ENCODE measurements around the gene OOEP. TPM values are rescaled to one million over a fixed set of nuclear protein-coding genes. Genes with fewer than 3 reads are reported as not detected.

The OOEP gene
- total and polyA plus RNA-seq, 2 donors from 2014 or later = 0.35 TPM; not detected in 1

GRCh38 chr6:73362869-73363536 is 6.7 kb downstream of the OOEP start:
- no peaks in the 10 kb centered on the region for H3K9me3 ChIP-seq (ENCODE audit: control insufficient read depth in 2 of 3, insufficient read depth in 1 of 3, low read length in 3 of 3)
- H3K36me3 ChIP-seq (ENCODE audit: control insufficient read depth in 2 of 3, insufficient read depth in 3 of 3, low read length in 3 of 3) = no peaks in the 10 kb centered on the region
- no peak overlapping the region for H3K9ac ChIP-seq (ENCODE audit: low read length in 3 of 3)
- H3K4me3 ChIP-seq (ENCODE audit: low read length in 3 of 3) = no peak overlapping the region
- FAIRE-seq = no peak
- intact Hi-C loops (cut with DNase I) = no loop called here
- no peaks in the 10 kb centered on the region for H3K27me3 ChIP-seq (ENCODE audit: control insufficient read depth, insufficient read depth, low read length)
- no peak overlapping the region for H3K27ac ChIP-seq (ENCODE audit: low read depth in 2 of 2, low read length in 2 of 2)
- H3K4me1 ChIP-seq (ENCODE audit: control insufficient read depth in 2 of 3, insufficient read depth in 2 of 3, low read depth in 1 of 3, low read length in 3 of 3) = no peaks in the 10 kb centered on the region
- TF ChIP-seq CTCF (IDR thresholded peaks at IDR 0.05; ENCODE audit: borderline replicate concordance, extremely low read depth, insufficient read depth) = no peak
- no peak for DNase-seq

GRCh38 chr6:73362358-73362757 is 7.3 kb downstream of the OOEP start, which contains the start of gene KHDC3L:
Gene KHDC3L, plus strand, starts transcription at chr6:73362658. Its CDS starts 72 bp downstream, at chr6:73362730.
- Histone ChIP-seq H3K27ac (ENCODE audit: low read depth in 2 of 2, low read length in 2 of 2) (no peak within 1 kb of the TSS), H3K9me3 (ENCODE audit: control insufficient read depth in 2 of 3, insufficient read depth in 1 of 3, low read length in 3 of 3) (no peaks in the 10 kb centered on the region), H3K9ac (ENCODE audit: low read length in 3 of 3) (no peak within 1 kb of the TSS), H3K4me1 (ENCODE audit: control insufficient read depth in 2 of 3, insufficient read depth in 2 of 3, low read depth in 1 of 3, low read length in 3 of 3) (no peaks in the 10 kb centered on the region), H3K36me3 (ENCODE audit: control insufficient read depth in 2 of 3, insufficient read depth in 3 of 3, low read length in 3 of 3) (no peaks in the 10 kb centered on the region), H3K27me3 (ENCODE audit: control insufficient read depth, insufficient read depth, low read length) (no peaks in the 10 kb centered on the region), H3K4me3 (ENCODE audit: low read length in 3 of 3) (no peak within 1 kb of the TSS)
- DNase-seq = no peak
- no peak for FAIRE-seq
- intact Hi-C loops (cut with DNase I) = no loop called here
- no peak for TF ChIP-seq CTCF (IDR thresholded peaks at IDR 0.05; ENCODE audit: borderline replicate concordance, extremely low read depth, insufficient read depth)

GRCh38 chr6:73353636-73354593 is 15.8 kb downstream of the OOEP start, which contains the start of gene DPPA5:
Gene DPPA5, minus strand, starts transcription at chr6:73354276. Its CDS starts 51 bp downstream, at chr6:73354225.
- Histone ChIP-seq H3K27ac (ENCODE audit: low read depth in 2 of 2, low read length in 2 of 2) (no peak within 1 kb of the TSS), H3K4me3 (ENCODE audit: low read length in 3 of 3) (no peak within 1 kb of the TSS), H3K9ac (ENCODE audit: low read length in 3 of 3) (no peak within 1 kb of the TSS), H3K36me3 (ENCODE audit: control insufficient read depth in 2 of 3, insufficient read depth in 3 of 3, low read length in 3 of 3) (no peaks in the 10 kb centered on the region), H3K4me1 (ENCODE audit: control insufficient read depth in 2 of 3, insufficient read depth in 2 of 3, low read depth in 1 of 3, low read length in 3 of 3) (no peaks in the 10 kb centered on the region), H3K27me3 (ENCODE audit: control insufficient read depth, insufficient read depth, low read length) (no peaks in the 10 kb centered on the region), H3K9me3 (ENCODE audit: control insufficient read depth in 2 of 3, insufficient read depth in 1 of 3, low read length in 3 of 3) (no peaks in the 10 kb centered on the region)
- FAIRE-seq (no peak), DNase-seq (no peak)
- intact Hi-C loops (cut with DNase I) = no loop called here
- no peak for TF ChIP-seq CTCF (IDR thresholded peaks at IDR 0.05; ENCODE audit: borderline replicate concordance, extremely low read depth, insufficient read depth)

Data from kidney (tissue), 14 donors.